OCI-LY1 (cell line): ENCODE results near the gene C16orf90.

Experiments used
- EZH2 ChIP-seq: fragments of 200-600 bp; sonication (generic), shearing (Covaris generic); IDR thresholded peaks from 2 replicates; pipeline ENCODE4 v1.8.0; 2017; ENCODE audit warnings: borderline replicate concordance, mixed run types, mild to moderate bottlenecking, antibody characterized with exemption, low read length, moderate library complexity, mixed read lengths
- TF ChIP-seq, protein P1 (sequence below): fragments of 200-600 bp; sonication (generic), shearing (Covaris generic); IDR thresholded peaks from 2 replicates; pipeline ENCODE4 v1.5.1; 2017; ENCODE audit warnings: mild to moderate bottlenecking, antibody characterized with exemption, low read length, moderate library complexity, mixed read lengths

DNA sequence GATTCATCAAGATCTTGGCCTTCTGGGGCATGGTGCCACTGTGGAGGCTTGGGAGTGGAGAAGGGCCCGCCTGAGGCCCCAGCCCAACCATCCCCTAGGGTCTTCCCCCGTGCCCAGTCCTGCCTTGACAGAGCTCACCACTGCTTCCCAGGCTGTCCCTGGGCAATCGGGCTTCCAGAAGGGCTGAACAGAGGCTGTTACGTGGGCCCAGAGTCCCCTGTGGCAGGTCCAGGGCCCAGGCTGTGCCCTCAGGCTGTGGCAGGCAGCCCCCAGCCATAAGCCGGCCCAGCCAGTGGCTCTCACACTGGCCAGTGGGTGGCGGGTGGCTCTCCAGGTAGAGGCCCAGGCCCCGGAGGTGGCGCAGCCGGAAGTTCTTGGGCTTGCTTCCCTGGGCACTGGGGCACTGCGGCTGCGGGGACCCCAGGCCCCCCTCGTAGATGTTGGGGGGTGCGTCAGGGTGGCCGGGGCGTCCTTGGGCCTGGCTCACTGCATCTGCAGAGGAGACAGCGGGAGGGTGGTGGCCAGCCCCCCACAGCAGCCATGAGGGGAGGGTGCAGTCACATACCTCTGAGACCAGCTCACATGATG is 809 bp downstream of the C16orf90 start:
- TF ChIP-seq, protein P1, sequence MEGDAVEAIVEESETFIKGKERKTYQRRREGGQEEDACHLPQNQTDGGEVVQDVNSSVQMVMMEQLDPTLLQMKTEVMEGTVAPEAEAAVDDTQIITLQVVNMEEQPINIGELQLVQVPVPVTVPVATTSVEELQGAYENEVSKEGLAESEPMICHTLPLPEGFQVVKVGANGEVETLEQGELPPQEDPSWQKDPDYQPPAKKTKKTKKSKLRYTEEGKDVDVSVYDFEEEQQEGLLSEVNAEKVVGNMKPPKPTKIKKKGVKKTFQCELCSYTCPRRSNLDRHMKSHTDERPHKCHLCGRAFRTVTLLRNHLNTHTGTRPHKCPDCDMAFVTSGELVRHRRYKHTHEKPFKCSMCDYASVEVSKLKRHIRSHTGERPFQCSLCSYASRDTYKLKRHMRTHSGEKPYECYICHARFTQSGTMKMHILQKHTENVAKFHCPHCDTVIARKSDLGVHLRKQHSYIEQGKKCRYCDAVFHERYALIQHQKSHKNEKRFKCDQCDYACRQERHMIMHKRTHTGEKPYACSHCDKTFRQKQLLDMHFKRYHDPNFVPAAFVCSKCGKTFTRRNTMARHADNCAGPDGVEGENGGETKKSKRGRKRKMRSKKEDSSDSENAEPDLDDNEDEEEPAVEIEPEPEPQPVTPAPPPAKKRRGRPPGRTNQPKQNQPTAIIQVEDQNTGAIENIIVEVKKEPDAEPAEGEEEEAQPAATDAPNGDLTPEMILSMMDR = no peak
- no peak for TF ChIP-seq EZH2
